ENCODE data around the gene XPR1. TPM values are rescaled to one million over a fixed set of nuclear protein-coding genes. Genes with fewer than 3 reads are reported as not detected.
A peak's percentile ranks its signal among the peaks of the same experiment; 100 is the strongest.

XPR1 gene
- total RNA-seq, 1 experiment from 2014 or later, result 36.1 TPM

GRCh38 chr1:180630408-180631193 is 1.2 kb upstream of the XPR1 start:
- ChIA-PET CTCF (interaction anchor here (0.6 to 0.9 kb wide), 2 partner anchors 20 to 230 kb away, joined by 4 to 7 read pairs; no protein-coding TSS in a partner anchor), POLR2A (no interaction called here)
- TF ChIP-seq SIN3A (IDR thresholded peaks at IDR 0.05; ENCODE audit: borderline replicate concordance, insufficient read depth, low read depth, low read length), result no peak
- intact Hi-C loops (cut with micrococcal nuclease; ENCODE audit: unreplicated experiment) (loop anchor here (5.0 kb wide), 1 partner anchor 98 kb away; no protein-coding TSS in a partner anchor), in situ Hi-C loops (cut with HindIII; ENCODE audit: low pct_unique_long_range_greater_than_20kb, low sequenced_read_pairs) (no loop called here)
- H3K4me1 ChIP-seq (ENCODE audit: control insufficient read depth, insufficient read depth, low read length), result peaks cover 21% of the 10 kb centered on the region
- no peak overlapping the region for H3K4me3 ChIP-seq (ENCODE audit: low read depth in 2 of 2, low read length in 2 of 2)
- DNase-seq (ENCODE audit: low read depth, low spot score), result no peak
- H3K9me3 ChIP-seq (ENCODE audit: control insufficient read depth, insufficient read depth, low read depth, low read length), result no peaks in the 10 kb centered on the region
- ATAC-seq, result no peak
- BruUV-seq (replicated peaks), result no TSS peak
- peaks cover 2% of the 10 kb centered on the region; the same call in 1 of the 2 replicates for H3K27me3 ChIP-seq (ENCODE audit: control insufficient read depth, insufficient read depth, low read length)
- H3K36me3 ChIP-seq (ENCODE audit: control insufficient read depth, insufficient read depth, low read length), result no peaks in the 10 kb centered on the region; the same call in 1 of the 2 replicates
- no peak overlapping the region; the same call in 1 of the 2 replicates for H3K27ac ChIP-seq (ENCODE audit: low read length)

- Histone ChIP-seq H3K36me3 (ENCODE audit: control insufficient read depth, insufficient read depth, low read length) (no peaks in the 10 kb centered on the region; the same call in none of the 2 replicates), H3K4me3 (ENCODE audit: low read depth in 2 of 2, low read length in 2 of 2) (no peak overlapping the region), H3K4me1 (ENCODE audit: control insufficient read depth, insufficient read depth, low read length) (peaks cover 21% of the 10 kb centered on the region), H3K27me3 (ENCODE audit: control insufficient read depth, insufficient read depth, low read length) (peaks cover 1% of the 10 kb centered on the region; the same call in 1 of the 2 replicates), H3K9me3 (ENCODE audit: control insufficient read depth, insufficient read depth, low read depth, low read length) (no peaks in the 10 kb centered on the region), H3K27ac (ENCODE audit: low read length) (peak overlapping the region; percentile 59; the same call in 1 of the 2 replicates)
- POLR2A ChIA-PET, result no interaction called here
- ATAC-seq, result no peak
- intact Hi-C loops (cut with micrococcal nuclease; ENCODE audit: unreplicated experiment) (loop anchor here (5.0 kb wide), 1 partner anchor 99 kb away; no protein-coding TSS in a partner anchor), in situ Hi-C loops (cut with HindIII; ENCODE audit: low pct_unique_long_range_greater_than_20kb, low sequenced_read_pairs) (no loop called here)
- BruUV-seq (replicated peaks), result no TSS peak
- DNase-seq (ENCODE audit: low read depth, low spot score), result no peak
- CTCF ChIA-PET, result interaction anchor here (0.5 to 0.9 kb wide), 4 partner anchors 13 to 469 kb away, joined by 3 to 7 read pairs (median 4); no protein-coding TSS in a partner anchor
- TF ChIP-seq SIN3A (IDR thresholded peaks at IDR 0.05; ENCODE audit: borderline replicate concordance, insufficient read depth, low read depth, low read length) (no peak), TCF7L2 (IDR thresholded peaks at IDR 0.05; ENCODE audit: low read depth, low read length) (no peak), REST (IDR thresholded peaks at IDR 0.05; ENCODE audit: insufficient read depth in 1 of 2, low read depth in 2 of 2, low read length in 1 of 2) (no peak), CTCF (IDR thresholded peaks at IDR 0.05) (peak; percentile 34; the same call in 1 of the 2 replicates), POLR2AphosphoS5 (IDR thresholded peaks at IDR 0.05; ENCODE audit: low read depth, low read length) (no peak)
These were observed 542 bp upstream of the XPR1 start for GRCh38 chr1:180631194-180631765.
